Measurements from ENCODE around the gene P2RY1.

GRCh38 chr3:152825566-152825965 is 9.4 kb upstream of the P2RY1 start:
- TF ChIP-seq CTCF (IDR thresholded peaks at IDR 0.05; ENCODE audit: low read depth, low read length) (no peak), EZH2phosphoT487 (IDR thresholded peaks at IDR 0.05; ENCODE audit: low read depth) (no peak)
